Mesendoderm (in vitro differentiated cells): ENCODE results near the gene TOMM34.
A peak's percentile ranks its signal among the peaks of the same experiment; 100 is the strongest.

Source experiments
- DNase-seq: peaks from one replicate; pipeline ENCODE4 v3.0.0; 2013
- H2AK5ac ChIP-seq: 2 replicates; pipeline ENCODE4 v1.6.1; 2013; ENCODE audit warnings: low read length, inconsistent platforms
- H2BK120ac ChIP-seq: 2 replicates; pipeline ENCODE4 v1.6.1; 2013; ENCODE audit warnings: low read depth, mild to moderate bottlenecking, low read length, moderate library complexity, mixed read lengths
- H2BK15ac ChIP-seq: replicated peaks from 2 replicates; pipeline ENCODE4 v1.6.1; 2013; ENCODE audit warnings: low read depth, mild to moderate bottlenecking, moderate library complexity
- H2BK5ac ChIP-seq: 2 replicates; pipeline ENCODE4 v1.6.1; 2013; ENCODE audit warnings: low read length, inconsistent platforms
- H3K18ac ChIP-seq: 2 replicates; pipeline ENCODE4 v1.6.1; 2013; ENCODE audit warnings: mild to moderate bottlenecking, low read length, mixed read lengths
- H3K23ac ChIP-seq: one replicate; pipeline ENCODE4 v1.6.1; 2013; ENCODE audit warnings: low read length
- H3K27ac ChIP-seq: 2 replicates; pipeline ENCODE4 v1.5.1; 2013; ENCODE audit warnings: low read depth, mild to moderate bottlenecking, inconsistent platforms, low read length, moderate library complexity
- H3K27me3 ChIP-seq: 2 replicates; pipeline ENCODE4 v1.6.1; 2013; ENCODE audit warnings: low read length, control low read depth, mild to moderate bottlenecking, inconsistent platforms; ENCODE audit not compliant: insufficient read depth, poor library complexity
- H3K36me3 ChIP-seq: 2 replicates; pipeline ENCODE4 v1.6.1; 2013; ENCODE audit warnings: low read length, inconsistent platforms; ENCODE audit not compliant: control insufficient read depth, insufficient read depth
- H3K4ac ChIP-seq: one replicate; pipeline ENCODE4 v1.6.1; 2013; ENCODE audit warnings: low read depth, mild to moderate bottlenecking, low read length, moderate library complexity
- H3K4me1 ChIP-seq: 2 replicates; pipeline ENCODE4 v1.6.1; 2013; ENCODE audit warnings: low read depth, low read length, inconsistent platforms; ENCODE audit not compliant: control insufficient read depth
- H3K4me2 ChIP-seq: 2 replicates; pipeline ENCODE4 v1.6.1; 2013; ENCODE audit warnings: low read length
- H3K4me3 ChIP-seq: 2 replicates; pipeline ENCODE4 v1.5.1; 2013; ENCODE audit warnings: mild to moderate bottlenecking, low read length
- H3K56ac ChIP-seq: one replicate; pipeline ENCODE4 v1.6.1; 2013; ENCODE audit warnings: low read length
- H3K79me1 ChIP-seq: 2 replicates; pipeline ENCODE4 v1.6.1; 2013; ENCODE audit warnings: low read length, inconsistent platforms
- H3K79me2 ChIP-seq: 2 replicates; pipeline ENCODE4 v1.6.1; 2013; ENCODE audit warnings: mild to moderate bottlenecking, low read length; ENCODE audit not compliant: control insufficient read depth, insufficient read depth
- H3K9ac ChIP-seq: 2 replicates; pipeline ENCODE4 v1.6.1; 2013; ENCODE audit warnings: low read length, inconsistent platforms
- H4K5ac ChIP-seq: one replicate; pipeline ENCODE4 v1.6.1; 2013; ENCODE audit warnings: low read length
- H4K8ac ChIP-seq: one replicate; pipeline ENCODE4 v1.6.1; 2013; ENCODE audit warnings: low read depth, mild to moderate bottlenecking, control low read depth, low read length, moderate library complexity
- WGBS: extraction: QIAGEN DNeasy Blood & Tissue Kit; methylation state at CpG from one replicate; pipeline ENCODE4 v1.1.7; 2013; ENCODE audit warnings: low lambda C conversion rate, missing lambda C conversion rate; ENCODE audit not compliant: insufficient coverage; ENCODE audit errors: extremely low coverage; 5-methylcytosine and 5-hydroxymethylcytosine counted together

Gene TOMM34

GRCh38 chr20:44966030-44966961 lies 6.1 kb upstream of the TOMM34 start, which contains the start of gene STK4:
Gene STK4 (plus strand): TSS chr20:44966512. CDS start chr20:44966569, 57 bp downstream.
- peak within 1 kb of the TSS; percentile 87 for H3K4me2 ChIP-seq
- H2BK15ac ChIP-seq: no peak within 1 kb of the TSS
- H3K4me3 ChIP-seq: peak within 1 kb of the TSS; percentile 90
- peaks cover 10% of the 10 kb centered on the region for H3K79me1 ChIP-seq
- peak within 1 kb of the TSS; percentile 43 for H2BK5ac ChIP-seq
- peaks cover 5% of the 10 kb centered on the region for H3K4me1 ChIP-seq
- H3K23ac ChIP-seq: peak within 1 kb of the TSS; percentile 83
- H2BK120ac ChIP-seq: no peak within 1 kb of the TSS
- H3K4ac ChIP-seq: no peak within 1 kb of the TSS
- no CpG with 5 or more reads among the region's 68 CpGs for WGBS
- H2AK5ac ChIP-seq: peak within 1 kb of the TSS; percentile 56
- H3K36me3 ChIP-seq: no peaks in the 10 kb centered on the region
- H3K18ac ChIP-seq: peak within 1 kb of the TSS; percentile 54
- peak; percentile 97 for DNase-seq
- H3K79me2 ChIP-seq: peaks cover 16% of the 10 kb centered on the region
- peak within 1 kb of the TSS; percentile 95 for H3K56ac ChIP-seq
- H4K5ac ChIP-seq: no peak within 1 kb of the TSS
- no peak within 1 kb of the TSS for H4K8ac ChIP-seq
- H3K9ac ChIP-seq: peak within 1 kb of the TSS; percentile 94
- H3K27me3 ChIP-seq: no peaks in the 10 kb centered on the region
- peak within 1 kb of the TSS; percentile 33 for H3K27ac ChIP-seq

- Histone ChIP-seq H3K23ac (no peak overlapping the region), H4K5ac (no peak overlapping the region), H2BK120ac (no peak overlapping the region), H3K27ac (no peak overlapping the region), H3K4me2 (peak overlapping the region; percentile 87), H3K56ac (peak overlapping the region; percentile 93), H3K4me3 (no peak overlapping the region), H3K4ac (no peak overlapping the region), H3K27me3 (no peaks in the 10 kb centered on the region), H4K8ac (no peak overlapping the region), H3K9ac (peak overlapping the region; percentile 87), H3K18ac (peak overlapping the region; percentile 54), H2BK15ac (no peak overlapping the region), H3K36me3 (no peaks in the 10 kb centered on the region), H2BK5ac (no peak overlapping the region), H2AK5ac (no peak overlapping the region), H3K79me2 (peaks cover 16% of the 10 kb centered on the region), H3K79me1 (peaks cover 10% of the 10 kb centered on the region), H3K4me1 (peaks cover 10% of the 10 kb centered on the region)
- no CpG with 5 or more reads among the region's 5 CpGs for WGBS
- DNase-seq: no peak
These were observed 5.4 kb upstream of the TOMM34 start for GRCh38 chr20:44965651-44966029.

- Histone ChIP-seq H3K27me3 (no peaks in the 10 kb centered on the region), H3K4me2 (no peak overlapping the region), H2AK5ac (no peak overlapping the region), H2BK15ac (no peak overlapping the region), H3K9ac (no peak overlapping the region), H3K4ac (no peak overlapping the region), H3K36me3 (no peaks in the 10 kb centered on the region), H3K4me1 (peaks cover 14% of the 10 kb centered on the region), H3K18ac (no peak overlapping the region), H2BK120ac (peak overlapping the region; percentile 15), H3K4me3 (no peak overlapping the region), H4K5ac (no peak overlapping the region), H3K23ac (no peak overlapping the region), H3K56ac (no peak overlapping the region), H3K79me1 (peaks cover 14% of the 10 kb centered on the region), H3K79me2 (peaks cover 12% of the 10 kb centered on the region), H3K27ac (no peak overlapping the region), H2BK5ac (no peak overlapping the region), H4K8ac (no peak overlapping the region)
- no peak for DNase-seq
- WGBS: no CpG with 5 or more reads among the region's 4 CpGs
These were observed 3.4 kb upstream of the TOMM34 start for GRCh38 chr20:44963325-44964215.

- H3K4me3 ChIP-seq: no peak overlapping the region
- WGBS: no CpG with 5 or more reads among the region's 3 CpGs
- no peak overlapping the region for H4K8ac ChIP-seq
These were observed 2.3 kb upstream of the TOMM34 start for GRCh38 chr20:44962483-44962882.

DNA sequence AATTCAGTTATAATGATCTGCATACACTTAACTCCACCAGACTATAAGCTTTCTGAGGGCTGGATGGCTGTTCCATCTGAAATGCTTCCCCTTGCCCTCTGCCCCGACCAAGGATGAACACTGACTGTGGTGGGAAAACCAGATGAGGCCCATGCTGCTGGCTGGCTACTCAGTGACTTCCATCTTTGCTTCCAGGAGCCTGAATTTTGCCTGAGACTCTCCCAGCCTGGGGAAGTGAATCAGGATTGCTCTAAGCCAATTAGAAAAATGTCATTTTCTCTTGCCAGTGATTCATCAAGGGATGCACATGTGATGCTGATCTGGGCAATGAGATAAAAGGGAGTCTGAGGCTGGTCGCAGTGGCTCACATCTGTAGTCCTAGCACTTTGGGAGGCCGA lies 1.7 kb upstream of the TOMM34 start:
- H3K4me3 ChIP-seq: no peak overlapping the region
- H3K36me3 ChIP-seq: no peaks in the 10 kb centered on the region
- H3K56ac ChIP-seq: no peak overlapping the region
- H2BK5ac ChIP-seq: no peak overlapping the region
- H3K4me2 ChIP-seq: no peak overlapping the region
- H4K8ac ChIP-seq: no peak overlapping the region
- WGBS: no CpG with 5 or more reads among the region's 3 CpGs
- peaks cover 6% of the 10 kb centered on the region for H3K79me2 ChIP-seq
- no peak overlapping the region for H2BK15ac ChIP-seq
- no peak overlapping the region for H3K27ac ChIP-seq
- H3K4me1 ChIP-seq: peaks cover 10% of the 10 kb centered on the region
- H3K9ac ChIP-seq: no peak overlapping the region
- H3K18ac ChIP-seq: no peak overlapping the region
- no peak overlapping the region for H2AK5ac ChIP-seq
- no peak overlapping the region for H2BK120ac ChIP-seq
- no peak overlapping the region for H3K23ac ChIP-seq
- no peak overlapping the region for H4K5ac ChIP-seq
- DNase-seq: peak; percentile 74
- H3K27me3 ChIP-seq: no peaks in the 10 kb centered on the region
- peaks cover 11% of the 10 kb centered on the region for H3K79me1 ChIP-seq
- no peak overlapping the region for H3K4ac ChIP-seq

More at GRCh38 chr20:44962483-44962882, 2.3 kb upstream of the TOMM34 start:
- peaks cover 15% of the 10 kb centered on the region for H3K79me1 ChIP-seq
- H3K23ac ChIP-seq: no peak overlapping the region
- H4K5ac ChIP-seq: no peak overlapping the region
- no peak overlapping the region for H3K56ac ChIP-seq
- H2BK5ac ChIP-seq: no peak overlapping the region
- no peak overlapping the region for H3K4ac ChIP-seq
- H2BK15ac ChIP-seq: no peak overlapping the region
- no peak overlapping the region for H2BK120ac ChIP-seq
- no peak for DNase-seq
- no peak overlapping the region for H3K4me2 ChIP-seq
- H3K9ac ChIP-seq: no peak overlapping the region
- peaks cover 15% of the 10 kb centered on the region for H3K4me1 ChIP-seq
- no peak overlapping the region for H2AK5ac ChIP-seq
- no peak overlapping the region for H3K18ac ChIP-seq
- H3K36me3 ChIP-seq: no peaks in the 10 kb centered on the region
- no peak overlapping the region for H3K27ac ChIP-seq
- no peaks in the 10 kb centered on the region for H3K27me3 ChIP-seq
- peaks cover 12% of the 10 kb centered on the region for H3K79me2 ChIP-seq
